Stimulated activated CD4-positive, alpha-beta T cell treated with anti-CD3 and anti-CD28 coated beads, Interleukin-1b, Interleukin-23, amount 100 ng/mL, for 4 hours (primary cell): ENCODE results near the gene GADD45B.
A peak's percentile ranks its signal among the peaks of the same experiment; 100 is the strongest.

Experiments used
- DNase-seq, 2 donors: peaks; one replicate each; pipeline ENCODE4 v3.0.0-alpha.2; 2020; ENCODE audit warnings: low read depth in 2 of 2

GADD45B gene, protein sequence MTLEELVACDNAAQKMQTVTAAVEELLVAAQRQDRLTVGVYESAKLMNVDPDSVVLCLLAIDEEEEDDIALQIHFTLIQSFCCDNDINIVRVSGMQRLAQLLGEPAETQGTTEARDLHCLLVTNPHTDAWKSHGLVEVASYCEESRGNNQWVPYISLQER

DNA sequence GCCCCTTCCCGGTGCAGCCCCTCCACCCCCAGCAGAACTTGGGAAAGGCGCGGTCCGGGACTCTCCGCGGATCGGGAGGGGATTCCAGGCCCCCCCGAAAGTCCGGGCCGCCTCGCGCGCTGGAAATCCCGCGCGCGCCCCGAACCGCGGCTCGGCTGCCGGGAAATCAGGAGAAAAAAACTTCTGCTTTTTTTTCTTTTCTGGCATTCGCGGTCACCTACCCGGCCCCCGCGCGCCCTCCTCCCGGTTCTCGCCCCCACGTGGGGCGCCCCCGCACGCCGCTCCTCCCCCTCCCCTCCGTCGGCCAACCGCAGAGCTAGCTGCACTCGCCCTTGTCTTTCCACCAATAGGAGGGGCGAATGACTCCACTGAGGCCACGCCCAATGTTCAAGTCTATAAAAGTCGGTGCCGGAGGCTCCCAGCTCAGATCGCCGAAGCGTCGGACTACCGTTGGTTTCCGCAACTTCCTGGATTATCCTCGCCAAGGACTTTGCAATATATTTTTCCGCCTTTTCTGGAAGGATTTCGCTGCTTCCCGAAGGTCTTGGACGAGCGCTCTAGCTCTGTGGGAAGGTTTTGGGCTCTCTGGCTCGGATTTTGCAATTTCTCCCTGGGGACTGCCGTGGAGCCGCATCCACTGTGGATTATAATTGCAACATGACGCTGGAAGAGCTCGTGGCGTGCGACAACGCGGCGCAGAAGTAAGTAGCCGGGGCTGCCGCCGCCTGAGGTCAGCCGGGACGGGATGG lies at the start of gene GADD45B:
TSS of gene GADD45B (plus strand) at position 426 of the 749 bp plus-strand sequence. CDS start at position 658, 232 bp downstream.
- DNase-seq = peak; percentile 94 to 98

DNA sequence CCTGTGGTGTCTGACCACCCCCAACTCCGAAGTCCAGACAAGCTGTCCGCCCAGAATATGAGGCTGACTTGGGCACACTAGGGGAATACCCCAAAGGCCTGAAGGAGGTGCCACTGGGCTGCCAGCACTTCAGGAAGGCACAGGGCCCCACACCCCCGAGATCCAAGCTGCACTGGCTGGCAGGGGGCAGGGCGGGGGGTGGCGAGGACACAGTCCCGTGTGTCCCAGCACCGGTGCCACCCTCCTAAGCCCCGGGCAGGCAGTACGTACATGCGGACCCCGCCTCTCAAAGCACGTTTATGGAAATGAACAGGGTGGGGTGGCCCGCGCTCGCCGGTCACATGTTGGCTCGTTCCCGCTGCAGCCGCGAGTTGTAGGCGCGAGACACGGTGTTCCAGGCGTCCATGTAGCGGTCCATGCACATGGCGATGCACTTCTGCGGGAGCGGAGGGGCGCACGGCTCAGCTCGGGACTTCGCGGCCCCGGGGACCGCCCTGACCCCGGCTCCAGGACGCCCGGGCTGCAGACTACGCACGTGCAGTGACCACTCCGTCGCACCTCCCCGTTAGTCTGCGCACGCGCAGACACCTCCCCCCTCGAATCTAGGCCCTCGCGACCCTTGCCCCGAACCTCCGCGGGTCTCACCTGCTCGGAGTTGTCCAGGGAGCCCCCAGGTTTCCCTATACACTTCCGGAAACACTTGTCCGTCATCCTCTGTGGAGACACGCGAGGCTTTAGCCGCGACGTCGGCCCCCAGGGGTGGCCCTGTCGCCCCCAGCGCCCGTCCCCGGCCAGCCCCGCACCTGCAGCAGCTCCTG lies 49.1 kb upstream of the GADD45B start:
- peak; percentile 35 to 55 for DNase-seq

DNA sequence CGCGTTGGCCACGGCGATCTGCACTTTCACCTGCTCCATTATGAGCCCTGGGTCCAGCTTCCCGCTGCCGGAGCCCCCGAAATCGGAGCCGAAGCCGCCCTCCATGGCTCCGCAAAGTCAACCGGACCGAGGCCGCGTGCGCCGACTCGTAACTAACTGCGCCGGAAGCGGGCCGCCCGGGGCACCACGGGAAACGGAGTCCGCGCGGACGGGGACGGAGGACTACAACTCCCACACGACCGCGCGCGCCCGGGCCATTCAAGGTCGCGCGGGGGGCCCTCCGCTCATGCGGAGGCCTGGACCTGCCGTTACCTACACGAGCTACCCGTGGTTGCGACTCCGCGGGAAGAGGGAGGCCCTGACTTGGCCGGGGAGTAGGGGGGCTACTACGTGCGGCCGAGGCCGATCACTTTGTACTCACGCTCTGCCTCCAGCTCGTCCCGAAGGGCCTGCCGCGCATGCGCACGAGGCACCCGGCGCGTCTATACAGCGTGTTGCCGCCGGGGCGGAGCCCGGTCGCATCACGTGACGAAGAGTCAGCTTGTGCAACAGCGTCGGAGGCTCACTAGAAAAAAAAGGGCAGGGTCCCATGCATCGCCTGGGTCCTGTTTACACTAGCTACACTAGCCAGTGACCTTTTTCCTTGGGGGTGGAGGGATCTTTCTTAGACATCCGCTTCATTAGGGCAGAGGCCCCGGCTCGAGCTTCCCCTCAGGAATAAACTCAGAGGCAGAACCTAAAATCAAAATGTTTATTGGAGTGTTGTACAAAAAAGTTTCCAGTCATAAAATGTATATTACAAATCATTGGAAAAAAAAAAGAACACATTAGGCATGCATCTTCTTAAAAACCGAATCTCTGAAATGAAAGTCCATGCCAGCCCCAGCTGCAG lies 48.3 kb upstream of the GADD45B start, which contains the start of gene TIMM13:
TSS of gene TIMM13 (minus strand) at position 158 of the 892 bp plus-strand sequence. CDS start at position 105, 53 bp downstream.
- DNase-seq = peak; percentile 92 to 96

DNA sequence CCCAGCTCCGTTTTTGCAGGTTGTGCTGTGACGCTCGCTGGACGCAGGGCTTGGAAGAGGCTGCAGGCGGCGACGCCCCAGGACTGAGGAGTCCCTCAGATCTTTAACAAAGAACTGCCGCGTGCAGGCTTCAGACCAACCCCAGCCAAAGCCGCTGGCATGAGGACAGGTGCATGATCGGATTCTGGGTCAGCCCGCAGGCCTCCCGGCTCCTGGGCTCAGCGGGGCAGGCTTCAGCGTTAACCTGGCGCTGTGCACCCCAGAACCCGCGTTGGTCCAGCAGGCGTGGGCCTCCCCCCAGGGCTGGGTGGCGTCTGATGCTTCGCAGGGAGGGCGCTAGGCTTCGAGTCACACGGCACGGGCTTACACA lies 47.6 kb upstream of the GADD45B start:
- no peak for DNase-seq

DNA sequence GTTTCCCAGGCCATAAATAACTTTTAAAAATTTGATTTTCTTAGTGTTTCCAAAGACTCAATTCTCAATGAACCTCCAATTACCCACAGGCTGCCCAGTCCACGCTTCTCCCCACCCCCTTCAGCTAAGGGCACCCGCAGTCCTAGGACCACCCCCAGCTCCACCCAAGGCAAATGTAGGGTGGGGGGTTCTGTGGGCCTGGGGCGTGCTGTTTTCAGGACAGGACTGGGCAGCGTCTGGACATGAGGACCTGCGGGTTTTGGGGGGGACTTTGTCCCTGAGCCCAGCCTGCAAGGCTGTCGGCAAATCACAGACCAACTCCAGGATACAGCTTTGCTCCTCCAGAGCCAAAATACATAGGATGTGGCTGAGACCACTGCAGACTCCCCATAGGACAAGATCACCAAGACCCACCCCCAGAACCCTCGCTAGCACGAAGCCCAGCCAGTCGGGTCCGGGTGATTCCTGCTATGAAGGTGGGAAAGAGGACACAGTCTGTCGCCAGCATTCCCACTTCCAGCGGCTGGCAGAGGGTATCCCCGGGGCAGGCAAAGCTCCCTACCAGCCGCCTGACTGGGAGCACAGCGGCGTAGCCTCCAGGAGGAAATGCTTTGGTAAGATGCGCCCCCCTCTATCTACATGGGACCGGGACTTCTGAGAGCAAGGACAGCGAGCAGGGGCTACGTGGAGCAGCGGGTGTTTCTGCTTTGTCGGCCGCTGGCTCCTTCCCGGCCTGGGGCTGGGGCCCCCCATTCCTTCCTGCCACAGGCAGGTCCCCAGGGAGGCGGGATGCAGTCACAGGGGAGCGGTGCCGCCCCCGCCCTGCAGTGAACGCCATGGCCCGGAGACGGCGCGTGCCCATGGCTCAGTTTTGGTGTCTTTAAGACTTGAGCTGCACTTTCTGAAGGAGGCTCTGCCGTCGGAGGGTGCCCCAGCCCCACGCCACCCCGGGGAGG lies 46.9 kb upstream of the GADD45B start:
- DNase-seq = no peak

DNA sequence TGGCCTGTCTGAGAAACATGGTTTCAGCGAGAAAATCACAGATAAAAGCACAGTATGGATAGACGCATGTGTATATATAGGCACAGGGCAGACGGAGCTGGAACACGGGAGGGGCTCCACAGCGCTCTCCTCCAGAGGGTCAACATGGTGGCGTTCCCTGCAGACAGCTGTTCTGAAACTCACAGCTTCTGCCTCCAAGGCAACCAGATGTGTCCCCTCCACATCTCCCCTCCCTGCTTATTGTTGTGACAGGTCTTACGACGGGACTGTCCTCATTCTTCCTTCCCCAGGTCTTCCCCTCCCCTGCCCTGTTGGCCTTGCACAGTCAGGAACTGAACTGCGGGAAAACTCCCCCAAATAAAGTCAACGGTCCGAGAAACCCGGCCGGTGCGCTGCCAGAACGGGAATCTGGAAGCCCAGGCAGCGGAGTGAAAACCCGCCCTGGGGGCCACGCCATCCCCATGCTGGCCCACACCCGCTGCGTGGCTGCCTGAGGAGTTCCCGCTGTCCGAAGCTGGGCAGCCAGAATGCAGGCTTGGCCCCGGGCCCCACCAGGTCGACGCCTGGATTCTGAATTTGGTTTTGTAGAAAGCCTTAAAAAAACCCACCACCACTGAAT lies 45.9 kb upstream of the GADD45B start:
- DNase-seq = no peak

DNA sequence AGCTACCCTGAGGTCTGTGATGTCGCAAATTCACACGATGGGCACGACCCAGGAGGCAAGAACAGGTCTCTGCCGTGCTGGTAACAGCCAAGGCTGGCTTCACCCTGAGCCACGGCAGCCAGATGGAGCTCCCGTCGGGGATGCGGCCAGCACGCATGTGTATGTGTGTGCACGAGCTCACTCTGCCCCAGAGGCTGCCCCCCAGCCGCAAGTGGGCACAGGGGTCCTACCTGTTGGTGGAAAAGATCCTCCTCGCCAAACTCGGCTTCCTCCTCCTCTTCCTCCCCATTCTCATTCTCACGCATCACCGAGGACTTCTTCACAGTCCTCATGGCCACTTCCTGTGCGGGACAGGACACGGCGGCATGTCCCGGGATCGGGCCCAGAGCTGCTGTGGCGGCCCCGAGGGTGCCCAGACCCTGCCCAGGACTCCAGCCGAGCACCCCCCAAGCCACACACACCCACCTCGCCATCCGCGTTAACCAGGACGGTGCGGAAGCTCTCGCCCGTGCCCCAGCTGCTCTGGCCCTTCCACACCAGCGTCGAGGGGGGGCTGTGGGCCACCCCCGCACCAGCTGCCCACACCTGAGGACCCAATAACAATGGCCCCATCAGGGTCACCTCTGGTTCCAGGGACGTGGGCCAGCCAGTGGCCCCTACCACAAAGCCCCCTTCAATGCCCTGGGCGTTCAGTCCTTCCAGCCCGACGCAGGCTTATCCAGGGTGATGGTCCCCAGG lies 44.4 kb upstream of the GADD45B start:
- no peak for DNase-seq

DNA sequence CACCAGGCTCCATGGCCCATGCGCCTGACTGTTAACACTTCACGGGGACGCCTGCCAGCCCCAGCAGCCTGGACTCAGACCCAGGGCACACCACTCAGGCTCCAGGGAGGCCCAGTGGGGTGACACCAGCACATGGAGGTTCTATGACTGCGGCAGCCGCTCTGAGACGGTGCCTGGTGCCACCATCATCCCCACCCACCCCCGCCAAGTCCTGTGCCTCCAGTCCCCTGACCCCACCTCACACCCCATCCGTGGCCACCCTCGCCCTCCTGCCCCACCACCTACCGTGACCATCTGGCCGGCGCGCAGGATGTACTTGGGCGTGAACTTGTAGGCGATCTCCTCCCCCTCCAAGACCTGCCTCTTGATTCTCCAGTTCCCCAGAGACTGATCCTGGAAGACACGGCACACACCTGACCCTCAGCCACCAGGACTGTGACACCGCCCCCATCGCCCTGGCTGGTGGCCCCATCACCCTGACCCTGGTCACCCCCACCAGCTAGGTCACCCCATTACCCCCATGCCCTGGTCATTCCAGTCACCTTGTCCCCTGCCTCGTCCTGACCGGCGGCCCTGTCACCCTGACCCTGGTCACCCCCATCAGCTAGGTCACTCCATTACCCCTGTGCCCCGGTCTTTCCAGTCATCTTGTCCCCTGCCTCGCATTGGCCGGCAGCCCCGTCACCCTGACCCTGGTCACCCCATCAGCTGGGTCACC lies 43.6 kb upstream of the GADD45B start:
- no peak for DNase-seq

DNA sequence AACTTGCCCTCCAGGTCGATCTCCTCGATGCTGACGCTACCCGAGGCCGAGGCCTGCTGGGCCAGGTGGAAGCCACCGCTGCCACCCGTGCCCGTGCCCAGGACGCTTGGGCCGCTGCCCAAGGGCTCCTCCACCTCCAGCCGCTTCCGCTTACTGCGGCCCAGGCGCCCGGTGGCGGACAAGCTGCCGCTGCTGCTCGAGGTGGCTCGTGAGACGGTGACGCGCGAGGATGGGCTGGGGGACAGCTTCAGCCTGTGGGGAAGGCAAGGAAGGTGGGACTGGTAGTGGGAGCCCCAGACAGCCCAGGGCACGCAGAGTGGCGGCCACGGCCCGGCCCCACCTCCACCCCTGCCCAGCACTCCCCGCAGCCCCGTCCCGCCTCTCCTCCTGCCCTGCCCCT lies 42.1 kb upstream of the GADD45B start:
- DNase-seq = no peak

DNA sequence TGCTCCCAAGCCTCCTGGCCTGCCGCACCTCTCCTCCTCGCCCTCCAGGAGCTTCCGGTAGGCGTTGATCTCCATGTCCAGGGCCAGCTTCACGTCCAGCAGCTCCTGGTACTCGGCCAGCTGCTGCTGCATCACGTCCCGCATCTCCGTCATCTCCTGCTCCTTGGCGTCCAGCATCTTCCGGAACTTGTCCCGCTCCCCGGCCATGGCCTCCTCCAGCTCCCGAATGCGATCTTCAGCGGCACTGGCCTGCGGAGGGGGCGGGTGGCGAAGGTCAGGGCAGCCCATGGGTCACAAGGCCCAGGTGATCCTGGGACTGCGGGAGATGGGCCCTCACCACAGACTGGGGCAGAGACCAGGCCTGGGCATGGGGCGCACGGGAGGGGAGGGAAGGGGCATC lies 41.7 kb upstream of the GADD45B start:
- no peak for DNase-seq

DNA sequence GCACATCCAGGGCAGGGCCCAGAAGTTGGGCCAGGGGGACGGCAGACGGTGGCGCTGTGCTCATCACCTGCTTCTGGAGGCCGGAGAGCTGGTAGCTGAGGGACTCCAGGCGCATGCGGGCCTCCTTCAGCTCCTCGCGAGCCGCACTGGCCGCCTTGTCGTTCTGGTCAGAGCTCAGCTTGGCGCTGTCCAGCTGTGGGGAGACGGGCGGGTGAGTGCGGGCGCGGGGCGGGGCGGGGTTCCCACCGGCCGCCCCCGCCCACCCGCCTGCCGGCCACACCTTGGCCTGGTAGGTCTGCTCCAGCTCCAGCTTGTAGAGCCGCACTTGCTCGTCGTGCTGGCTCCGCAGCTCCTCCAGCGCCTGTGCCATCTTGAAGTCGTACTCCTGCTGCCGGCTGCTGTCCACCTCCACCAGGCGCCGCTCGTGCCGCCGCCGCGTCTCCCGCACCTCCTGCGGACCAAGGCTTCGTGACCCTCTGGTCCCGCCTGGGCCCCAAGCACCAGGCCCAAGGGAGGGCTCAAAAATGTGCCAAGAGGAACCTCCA lies 41.1 kb upstream of the GADD45B start:
- no peak for DNase-seq

DNA sequence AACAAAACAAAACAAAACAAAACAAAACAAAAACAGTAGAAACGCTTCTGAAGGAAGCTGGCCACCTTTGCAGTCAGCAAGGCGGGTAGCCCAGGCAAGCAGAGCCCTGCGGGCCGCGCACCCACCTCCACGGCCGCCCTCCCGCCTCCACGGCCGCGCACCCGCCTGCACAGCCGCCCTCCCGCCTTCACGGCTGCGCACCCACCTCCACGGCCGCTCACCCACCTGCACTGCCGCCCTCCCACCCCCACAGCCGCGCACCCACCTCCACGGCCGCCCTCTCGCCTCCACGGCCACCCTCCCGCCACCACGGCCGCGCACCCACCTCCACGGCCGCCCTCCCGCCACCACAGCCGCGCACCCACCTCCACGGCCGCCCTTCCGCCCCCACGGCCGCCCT lies 39.5 kb upstream of the GADD45B start:
- no peak for DNase-seq

DNA sequence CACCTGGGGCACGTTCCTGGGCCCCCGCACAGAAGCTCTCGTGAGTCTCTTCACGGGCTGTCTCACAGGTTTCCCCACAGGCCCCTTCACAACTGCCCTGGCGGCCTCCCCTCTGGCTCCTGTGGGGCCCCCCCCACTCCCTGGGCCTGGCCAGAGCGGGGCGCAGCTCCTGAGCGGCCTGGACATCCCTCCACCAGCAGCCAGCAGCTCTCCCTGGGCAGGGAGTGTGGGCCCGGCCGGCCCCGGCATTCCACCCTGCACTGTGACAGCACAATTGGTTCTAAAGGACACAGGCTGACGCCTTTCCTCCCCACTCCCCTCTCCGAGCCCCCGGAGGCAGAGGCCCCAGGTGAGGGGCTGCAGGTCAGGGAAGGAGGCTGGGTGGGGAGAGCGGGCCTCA lies 39.0 kb upstream of the GADD45B start:
- no peak for DNase-seq

DNA sequence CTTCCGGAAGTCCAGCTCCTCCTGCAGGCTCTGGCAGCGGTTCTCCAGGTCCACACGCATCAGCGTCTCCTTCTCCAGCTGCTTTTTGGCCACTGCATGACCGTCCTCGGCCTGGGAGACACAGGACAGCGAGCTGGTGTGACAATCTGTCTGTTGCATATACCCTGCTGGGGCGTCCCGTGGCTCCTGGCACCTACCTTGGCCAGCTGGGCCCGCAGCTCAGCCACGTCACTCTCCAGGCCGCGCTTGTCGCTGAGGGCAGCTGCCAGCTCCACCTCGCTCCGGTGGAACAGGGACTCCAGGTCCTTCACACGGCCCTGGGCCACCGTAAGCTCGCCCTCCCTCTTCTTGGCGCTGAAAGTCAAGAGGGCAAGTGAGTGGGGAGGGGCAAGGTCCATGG lies 37.7 kb upstream of the GADD45B start:
- DNase-seq = no peak

DNA sequence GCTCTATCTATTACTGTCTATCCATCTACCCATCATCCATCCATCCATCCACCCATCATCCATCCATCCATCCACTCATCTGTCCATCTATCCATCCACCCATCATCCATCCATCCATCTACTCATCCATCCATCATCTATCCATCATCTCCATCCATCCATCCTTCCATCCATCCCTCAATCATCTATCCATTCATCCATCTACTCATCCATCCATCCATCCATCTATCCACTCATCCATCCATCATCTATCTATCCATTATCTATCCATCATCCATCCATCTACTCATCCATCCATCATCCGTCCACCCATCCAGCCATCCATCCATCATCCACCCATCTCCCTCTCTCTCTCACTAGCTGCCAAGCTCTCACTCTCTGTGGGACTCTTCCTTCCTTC lies 35.4 kb upstream of the GADD45B start:
- DNase-seq = no peak

DNA sequence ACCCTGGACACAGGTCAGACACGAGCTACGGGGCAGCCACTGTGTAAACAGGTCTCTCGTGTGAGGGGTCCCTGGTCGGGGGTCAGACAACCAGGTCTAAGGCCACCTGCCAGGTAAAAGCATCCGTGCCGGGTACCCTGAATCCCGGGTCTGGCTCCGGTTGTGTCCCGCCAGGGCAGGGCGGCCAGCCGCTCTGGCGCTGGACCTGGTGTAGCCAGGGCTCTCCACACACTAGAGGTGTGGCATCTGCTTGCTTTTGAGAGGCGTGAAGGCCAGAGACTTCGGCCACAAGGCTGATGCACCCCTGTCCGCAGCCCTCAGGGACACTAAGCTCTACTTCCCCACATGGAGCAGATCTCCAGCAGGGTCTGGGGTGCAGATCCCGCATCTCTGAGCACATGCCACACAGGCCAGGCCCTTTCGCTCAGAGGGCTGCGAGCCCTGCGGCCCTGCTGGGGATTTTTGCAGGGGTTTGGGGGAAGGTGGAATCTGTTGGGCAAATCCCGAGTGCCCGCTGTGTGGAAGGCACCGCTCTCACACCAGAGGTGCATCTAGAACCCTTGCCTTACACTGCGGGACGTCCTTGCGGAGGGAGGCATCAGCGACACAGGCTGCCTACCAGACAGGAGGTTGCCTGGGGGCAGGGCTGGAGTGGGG lies 34.7 kb upstream of the GADD45B start:
- no peak for DNase-seq

DNA sequence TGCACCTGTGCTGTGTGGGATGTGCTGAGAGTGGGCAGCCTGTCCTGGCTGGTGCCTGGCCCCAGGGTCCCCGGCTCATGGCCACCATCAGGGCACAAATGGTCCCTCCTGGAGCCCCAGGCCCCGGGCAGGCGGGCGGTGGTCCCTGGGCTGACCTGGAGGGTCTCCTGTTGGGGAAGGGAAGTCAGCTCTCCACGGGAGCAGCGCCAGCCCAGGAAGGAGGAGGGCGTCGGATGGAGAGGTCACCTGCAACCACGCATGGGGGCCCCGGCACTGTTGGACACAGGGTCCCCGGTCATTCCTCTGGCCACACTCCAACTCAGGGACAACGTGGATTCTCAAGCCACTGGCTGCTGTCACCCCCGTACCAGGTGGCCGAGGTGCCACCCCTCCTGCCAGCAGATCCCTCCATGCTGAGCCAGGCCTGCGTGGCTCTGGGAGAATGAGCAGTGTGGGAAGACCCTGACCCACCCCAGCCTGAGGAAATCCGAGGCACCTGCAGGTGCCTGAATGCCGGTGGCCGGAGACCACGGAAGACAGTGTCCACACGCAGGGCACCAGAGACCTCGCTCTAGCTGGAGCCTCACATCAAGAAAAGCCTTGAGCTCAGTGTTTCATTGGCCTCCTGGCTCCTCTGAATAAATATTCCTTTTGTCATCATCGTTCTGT lies 32.7 kb upstream of the GADD45B start:
- DNase-seq = no peak
